ENCODE data around the gene NOBOX. TPM values are rescaled to one million over a fixed set of nuclear protein-coding genes. Genes with fewer than 3 reads are reported as not detected.
"Not testable (repeated sequence)": the region's sequence is repeated elsewhere in the genome, so short reads cannot be mapped to it uniquely, and the experiment has no call there.

NOBOX gene
- total and polyA plus RNA-seq, 11 donors = not detected

DNA sequence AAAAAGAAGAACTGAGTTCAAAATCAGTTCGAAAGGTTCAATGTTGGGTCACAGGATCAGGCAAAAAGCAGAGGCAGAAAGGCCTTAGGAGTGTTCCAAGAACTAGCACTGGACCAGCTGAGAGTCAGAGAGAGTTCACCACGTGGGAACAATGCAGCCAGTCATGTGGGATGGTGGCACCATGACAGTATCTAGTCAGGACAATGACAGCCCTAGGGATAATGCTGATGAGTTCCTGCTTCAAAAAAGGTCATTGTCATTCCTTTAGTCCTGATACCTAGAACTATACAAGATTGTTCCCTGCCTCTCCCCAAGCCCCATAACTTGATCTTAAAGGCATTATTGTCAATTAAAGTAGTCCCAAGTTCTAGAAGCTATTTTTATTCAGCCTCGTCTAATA is 51.8 kb downstream of the NOBOX start:
- peak in 1 of 5 donors; percentile 15 for DNase-seq
- WGBS, 4 donors = 44 to 82% (median 65%) methylated on average over 1 to 2 of the region's 3 CpGs
- H3K4me1 ChIP-seq; intact Hi-C loops (cut with DNase I); H3K4me3 ChIP-seq; H3K36me3 ChIP-seq; H3K9me3 ChIP-seq; H3K27ac ChIP-seq; H3K27me3 ChIP-seq; ATAC-seq: not testable (repeated sequence)

DNA sequence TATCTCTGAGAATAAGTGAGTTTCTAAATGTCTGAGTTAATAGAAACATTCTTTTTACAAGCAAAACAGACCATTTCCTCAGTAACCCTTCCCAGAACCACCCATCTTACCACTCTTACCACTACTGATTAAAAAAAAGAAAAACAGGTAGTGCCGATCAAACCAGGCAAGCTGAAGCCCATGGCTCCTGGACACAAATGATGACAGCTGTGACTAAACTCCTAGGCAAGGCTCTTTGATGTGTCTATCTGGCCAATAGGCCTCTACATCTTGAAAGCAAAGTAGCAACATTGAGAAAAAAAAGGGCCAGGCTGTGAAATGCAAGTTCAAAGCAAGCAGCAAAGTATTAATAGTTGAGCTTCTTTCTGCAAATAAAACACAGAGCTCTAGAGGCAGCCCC is 54.9 kb downstream of the NOBOX start:
- H3K9me3 ChIP-seq; intact Hi-C loops (cut with DNase I); ATAC-seq; H3K36me3 ChIP-seq; H3K4me1 ChIP-seq; H3K27me3 ChIP-seq; H3K4me3 ChIP-seq; H3K27ac ChIP-seq; DNase-seq: not testable (repeated sequence)
- WGBS, 4 donors = no CpG with 5 or more reads among the region's 1 CpG

Other genes with a start within 250 kb of the NOBOX start
- gene CTAGE4, start 220.2 kb downstream of the NOBOX start, total RNA-seq = 1 to 10 TPM in 2 of 9 donors, under 1 TPM in 3, not detected in 4; 0.08 to 2.6 (median 0.25) TPM
- under 1 TPM; 0.03 to 0.27 TPM for gene CTAGE4, start 220.2 kb downstream of the NOBOX start, polyA plus RNA-seq
- 1 to 10 TPM in 3 of 9 donors, under 1 TPM in 4, not detected in 2; 0.27 to 4.2 (median 0.60) TPM for gene ARHGEF35, start 207.9 kb downstream of the NOBOX start, total RNA-seq
- under 1 TPM; 0.47 to 0.95 TPM for gene ARHGEF35, start 207.9 kb downstream of the NOBOX start, polyA plus RNA-seq
- not detected for gene OR2A42, start 164.1 kb downstream of the NOBOX start, total RNA-seq
- gene OR2A42, start 164.1 kb downstream of the NOBOX start, polyA plus RNA-seq = not detected
- gene OR2A7, start 138.9 kb downstream of the NOBOX start, total RNA-seq = 1 to 10 TPM in 1 of 9 donors, under 1 TPM in 7, not detected in 1; 0.23 to 4.4 (median 0.48) TPM
- under 1 TPM; 0.19 TPM for gene OR2A7, start 138.9 kb downstream of the NOBOX start, polyA plus RNA-seq
- under 1 TPM in 2 of 9 donors, not detected in 7; 0.13 to 0.51 TPM for gene CTAGE8, start 134.4 kb downstream of the NOBOX start, total RNA-seq
- gene CTAGE8, start 134.4 kb downstream of the NOBOX start, polyA plus RNA-seq = under 1 TPM in 1 of 2 donors, not detected in 1; 0.07 TPM
- under 1 TPM in 2 of 9 donors, not detected in 7; 0.12 to 0.25 TPM for gene OR2A1, start 91.3 kb downstream of the NOBOX start, total RNA-seq
- under 1 TPM; 0.04 to 0.11 TPM for gene OR2A1, start 91.3 kb downstream of the NOBOX start, polyA plus RNA-seq
- gene ARHGEF5, start 48.3 kb downstream of the NOBOX start, total RNA-seq = 10 to 100 TPM in 1 of 9 donors, 1 to 10 TPM in 5, under 1 TPM in 3; 0.75 to 11.7 (median 1.4) TPM
- under 1 TPM; 0.53 to 0.58 TPM for gene ARHGEF5, start 48.3 kb downstream of the NOBOX start, polyA plus RNA-seq